Stimulated activated CD4-positive, alpha-beta T cell treated with anti-CD3 and anti-CD28 coated beads, Interleukin-1b, Interleukin-23, amount 100 ng/mL, for 48 hours (primary cell): ENCODE results near the gene PAX2.

Experiments used
- DNase-seq: peaks from one replicate; pipeline ENCODE4 v3.0.0-alpha.2; 2020

The PAX2 gene

DNA sequence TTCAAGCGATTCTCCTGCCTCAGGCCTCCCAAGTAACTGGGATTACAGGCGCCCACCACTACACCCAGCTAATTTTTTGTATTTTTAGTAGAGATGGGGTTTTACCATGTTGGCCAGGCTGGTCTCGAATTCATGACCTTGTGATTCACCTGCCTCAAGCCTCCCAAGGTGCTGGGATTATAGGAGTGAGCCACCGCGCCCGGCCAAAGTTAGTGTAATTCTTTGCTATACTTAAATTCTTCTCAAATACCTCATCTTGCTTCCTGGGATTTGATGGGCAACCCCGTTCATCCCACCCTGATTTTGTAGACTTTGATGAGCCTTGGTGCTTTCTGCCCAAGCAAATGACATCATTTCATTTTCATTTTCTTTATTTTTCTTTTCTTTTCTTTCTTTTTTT lies 54.5 kb downstream of the PAX2 start:
- DNase-seq: no peak

DNA sequence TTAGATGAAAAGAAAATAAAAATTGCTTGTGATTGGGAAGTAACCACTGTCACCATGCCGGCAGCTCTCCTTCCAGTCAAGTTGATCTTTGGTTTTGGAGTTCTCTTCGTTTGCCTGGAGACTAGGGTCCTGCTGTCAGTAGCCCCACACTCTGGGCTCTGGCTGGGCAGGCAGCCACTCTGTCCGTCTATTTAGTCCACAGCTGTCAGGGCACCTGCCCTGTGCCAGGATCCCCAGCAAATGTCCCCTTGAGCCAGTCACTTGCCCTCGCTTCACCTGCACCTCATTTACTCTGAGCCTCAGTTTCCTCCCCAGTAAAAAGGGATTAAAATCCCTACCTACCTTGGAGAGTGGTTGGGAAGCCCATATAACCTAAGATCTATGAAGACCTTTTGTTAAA lies 55.5 kb downstream of the PAX2 start:
- no peak for DNase-seq

DNA sequence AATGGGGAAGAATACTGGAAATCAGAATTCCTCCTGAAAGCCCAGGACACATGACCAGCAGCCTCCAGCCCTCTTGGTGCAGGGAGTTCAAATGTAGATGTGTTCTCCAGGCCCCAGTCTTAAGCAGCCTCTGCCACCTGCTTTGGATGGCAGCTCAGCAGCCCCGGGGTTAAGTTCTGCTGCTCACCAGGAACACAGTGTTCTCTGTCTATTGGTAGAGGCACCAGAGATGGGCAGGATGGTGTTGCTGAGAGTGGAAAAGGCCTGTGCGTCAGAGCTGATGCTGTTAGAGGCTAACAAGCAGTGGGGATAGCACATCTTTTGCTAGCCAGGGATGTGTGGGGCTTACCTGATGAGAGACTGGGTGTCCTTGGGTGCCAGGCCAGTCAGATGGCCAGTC lies 56.8 kb downstream of the PAX2 start:
- DNase-seq: no peak

DNA sequence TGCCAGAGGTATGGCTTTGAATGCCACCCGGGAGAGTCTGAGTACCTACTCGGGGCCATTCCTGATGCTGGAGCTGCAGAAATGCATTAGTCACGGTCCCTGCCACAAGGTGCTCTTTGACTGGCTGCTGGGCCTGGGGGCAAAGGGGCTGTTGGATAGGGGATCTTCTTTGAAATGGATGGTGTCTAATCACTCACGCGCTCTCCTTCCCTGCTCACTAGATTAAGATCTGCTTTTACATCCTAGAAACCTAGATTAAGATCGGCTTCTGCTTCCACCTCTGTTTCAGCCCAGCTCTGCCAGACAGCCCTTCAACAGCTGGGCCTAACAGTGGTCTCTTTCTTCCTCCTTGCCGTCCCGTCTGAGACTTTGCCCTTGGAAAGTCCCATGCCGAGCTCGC lies 57.2 kb downstream of the PAX2 start:
- no peak for DNase-seq

DNA sequence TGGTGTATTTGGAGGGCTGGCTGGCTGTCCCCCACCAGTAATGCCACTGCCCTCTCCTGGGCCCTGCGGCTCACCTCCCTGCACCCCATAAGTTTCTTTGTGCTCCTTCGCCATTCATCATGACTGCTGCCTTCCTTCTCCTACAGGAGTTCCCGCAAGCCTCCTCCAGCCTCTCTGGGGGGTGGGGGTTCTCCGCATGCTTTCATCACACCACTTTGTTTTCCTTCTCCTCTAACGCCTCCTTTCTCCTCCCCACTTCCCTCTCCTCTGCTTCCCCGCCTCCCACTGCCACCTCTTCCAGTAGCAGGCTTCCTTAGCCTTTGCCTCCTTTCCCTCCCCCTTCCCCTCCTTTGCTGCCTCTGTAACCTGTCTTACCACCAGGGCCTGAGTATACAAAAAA lies 58.1 kb downstream of the PAX2 start:
- no peak for DNase-seq

DNA sequence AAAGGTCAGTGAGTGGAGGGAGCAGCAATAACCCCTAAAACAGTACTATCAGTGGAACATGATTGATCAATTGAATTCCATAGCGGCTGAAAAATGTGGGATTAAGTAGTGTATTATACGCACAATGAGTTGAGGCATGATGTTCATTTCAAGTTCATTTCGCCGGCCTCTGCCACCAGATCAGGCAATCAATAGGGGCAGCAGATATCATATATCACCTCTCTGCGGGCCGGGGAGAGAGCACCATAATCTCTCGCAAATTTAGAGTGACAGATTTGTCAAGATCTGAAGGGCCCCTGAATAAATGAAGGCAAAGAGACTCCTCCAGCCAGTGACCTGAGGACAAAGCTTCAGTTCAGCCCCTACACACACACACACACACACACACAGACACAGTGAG lies 58.5 kb downstream of the PAX2 start:
- no peak for DNase-seq

DNA sequence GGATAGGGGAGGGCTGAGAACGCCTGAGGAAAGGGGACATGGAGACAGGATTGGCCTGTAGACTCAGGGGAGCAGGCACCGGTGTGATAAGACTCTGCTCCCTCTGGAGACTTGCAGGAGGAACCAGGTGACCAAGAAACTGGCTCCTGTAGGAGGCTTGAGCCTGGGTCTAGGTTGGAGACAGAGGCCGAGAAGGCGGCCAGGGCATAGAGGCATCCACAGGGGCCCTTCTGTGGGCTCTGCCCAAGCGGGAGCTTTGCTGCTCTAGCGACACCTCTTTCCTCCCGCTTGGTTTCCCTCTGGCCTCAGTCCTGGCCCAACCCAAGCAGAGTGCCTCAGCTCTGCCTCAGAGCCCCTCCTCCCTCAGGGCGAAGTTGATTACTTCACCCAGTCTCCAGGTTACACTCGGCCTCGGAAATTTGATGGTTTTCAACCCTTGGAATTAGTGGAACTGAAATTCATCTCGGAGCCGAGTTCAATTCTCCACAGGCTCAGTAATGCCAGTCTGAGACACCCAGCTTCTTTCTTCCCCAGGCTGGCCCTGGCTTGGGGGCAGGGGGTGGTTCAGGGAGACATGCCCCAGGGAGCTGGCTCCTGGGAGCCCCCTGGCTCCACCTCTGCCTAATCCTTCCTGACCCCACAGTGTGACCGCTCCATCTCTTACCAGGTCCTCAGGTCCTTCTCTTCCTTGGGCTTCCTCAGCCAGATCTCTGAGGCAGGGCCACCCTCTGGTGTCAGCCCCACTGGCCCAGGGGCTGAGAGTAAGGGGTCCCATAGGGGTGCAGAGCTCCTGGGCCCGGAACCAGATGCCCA lies 60.4 kb downstream of the PAX2 start:
- no peak for DNase-seq

DNA sequence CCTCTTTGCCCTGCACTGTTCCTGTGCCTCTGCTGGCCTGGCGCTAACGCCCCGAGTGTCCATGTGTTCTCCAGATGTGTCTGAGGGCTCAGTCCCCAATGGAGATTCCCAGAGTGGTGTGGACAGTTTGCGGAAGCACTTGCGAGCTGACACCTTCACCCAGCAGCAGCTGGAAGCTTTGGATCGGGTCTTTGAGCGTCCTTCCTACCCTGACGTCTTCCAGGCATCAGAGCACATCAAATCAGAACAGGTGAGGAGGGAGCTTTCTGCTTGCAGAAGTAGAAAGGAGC lies 60.9 kb downstream of the PAX2 start:
- DNase-seq: no peak

DNA sequence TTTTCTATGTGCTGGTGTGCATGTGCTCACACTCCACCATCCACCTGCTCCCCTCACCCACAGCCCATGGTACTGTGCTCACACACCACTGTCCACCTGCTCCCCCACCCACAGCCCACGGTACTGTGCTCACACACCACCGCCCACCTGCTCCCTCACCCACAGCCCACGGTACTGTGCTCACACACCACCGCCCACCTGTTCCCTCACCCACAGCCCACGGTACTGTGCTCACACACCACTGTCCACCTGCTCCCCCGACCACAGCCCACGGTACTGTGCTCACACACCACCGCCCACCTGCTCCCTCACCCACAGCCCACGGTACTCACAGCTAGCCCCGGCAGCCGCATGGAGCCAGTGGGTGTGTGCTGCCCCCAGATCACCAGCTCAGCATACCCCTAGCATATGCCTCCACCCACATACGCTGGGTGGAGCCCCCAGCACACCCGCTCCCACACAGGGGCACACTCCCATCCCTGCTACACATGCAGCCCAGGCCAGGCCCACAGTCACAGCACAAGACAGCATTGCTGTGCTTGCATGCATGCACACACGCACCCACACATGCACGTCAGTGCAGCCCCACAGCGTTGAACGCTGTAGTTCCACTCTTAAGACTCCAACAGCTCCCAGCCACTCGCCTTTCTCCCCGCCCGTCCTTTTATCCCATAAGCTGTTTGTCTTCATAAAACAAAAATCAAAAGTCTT lies 62.0 kb downstream of the PAX2 start:
- DNase-seq: no peak

DNA sequence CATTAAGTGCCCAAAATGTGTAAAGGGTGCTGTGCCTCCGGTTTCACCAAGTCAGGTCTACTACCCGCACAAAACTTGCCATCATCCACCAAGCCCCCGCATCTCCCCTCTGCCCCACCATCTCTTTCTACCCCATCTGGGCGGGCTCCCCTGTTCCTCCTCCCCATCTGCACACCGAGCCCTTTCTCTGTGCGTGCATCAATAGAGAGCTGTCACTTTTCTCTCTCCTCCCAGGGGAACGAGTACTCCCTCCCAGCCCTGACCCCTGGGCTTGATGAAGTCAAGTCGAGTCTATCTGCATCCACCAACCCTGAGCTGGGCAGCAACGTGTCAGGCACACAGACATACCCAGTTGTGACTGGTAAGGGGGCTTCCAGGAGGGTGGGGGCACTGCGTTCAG lies 63.5 kb downstream of the PAX2 start:
- DNase-seq: no peak

DNA sequence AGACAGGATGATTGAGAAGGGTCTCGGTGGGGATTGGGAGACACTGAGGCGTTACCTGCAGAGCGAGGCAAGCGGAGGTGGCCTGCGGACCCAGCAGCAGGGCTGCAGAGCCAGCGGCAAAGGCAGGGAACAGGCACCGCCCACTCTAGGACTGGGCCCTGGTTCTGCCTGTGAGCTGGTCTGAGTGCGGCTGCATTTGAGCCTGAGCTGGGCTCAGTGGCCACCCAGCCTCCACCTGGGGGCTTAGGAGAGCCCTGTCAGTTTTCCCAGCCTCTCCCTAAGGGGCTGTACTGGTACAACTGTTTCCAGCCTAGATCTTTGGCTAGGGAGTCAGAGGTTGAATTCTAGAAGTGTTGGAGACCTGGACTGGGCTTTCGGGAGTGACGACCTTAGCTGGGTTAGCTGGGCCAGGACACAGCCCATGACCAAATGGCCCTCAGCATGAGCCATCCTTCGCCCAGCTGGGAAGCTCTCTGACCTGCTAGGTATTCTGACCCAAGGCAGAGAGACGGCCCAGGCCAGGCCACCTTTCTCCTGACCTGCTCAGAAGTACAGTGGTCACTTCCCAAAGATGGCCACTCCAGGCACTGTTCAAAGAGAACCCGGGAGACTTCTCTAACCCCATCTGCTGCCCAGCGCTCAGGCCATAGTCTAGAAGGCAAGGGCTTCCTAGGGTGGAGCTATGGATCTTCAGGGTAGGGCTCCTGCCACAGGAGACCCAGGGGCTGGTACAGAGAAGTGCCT lies 64.9 kb downstream of the PAX2 start:
- no peak for DNase-seq

DNA sequence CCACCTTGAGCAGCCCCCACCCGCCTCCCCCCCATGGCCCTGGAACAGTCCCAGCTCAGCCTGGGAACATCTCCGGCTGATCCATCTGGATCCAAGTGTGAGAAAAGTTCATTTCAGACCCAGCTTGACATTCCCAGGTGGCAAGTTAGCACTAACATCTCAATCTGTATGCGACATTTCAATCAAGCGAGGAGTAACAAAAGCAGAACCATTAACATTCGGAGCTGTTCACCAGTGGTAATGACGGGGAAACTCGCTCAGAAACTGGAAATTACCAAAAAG lies 65.4 kb downstream of the PAX2 start:
- no peak for DNase-seq

DNA sequence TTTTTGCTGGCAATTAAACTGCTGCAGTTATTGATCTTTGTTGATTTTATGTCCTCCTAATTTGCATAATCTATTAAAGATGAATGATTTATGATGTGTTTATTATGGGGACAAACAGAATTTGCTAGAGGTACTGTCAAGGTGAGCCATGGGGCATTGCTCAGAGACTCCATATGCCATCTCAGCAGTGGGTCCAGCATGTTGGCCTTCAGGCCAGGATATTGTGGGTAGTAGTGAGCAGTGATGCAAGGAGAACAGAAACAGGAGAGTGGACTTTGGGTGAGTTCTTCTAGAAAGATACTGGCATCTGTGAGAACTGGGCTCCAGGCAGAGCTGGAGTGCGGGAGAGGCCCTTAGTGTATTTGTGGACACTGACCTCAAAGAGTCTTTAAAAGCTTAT lies 65.9 kb downstream of the PAX2 start:
- DNase-seq: no peak

DNA sequence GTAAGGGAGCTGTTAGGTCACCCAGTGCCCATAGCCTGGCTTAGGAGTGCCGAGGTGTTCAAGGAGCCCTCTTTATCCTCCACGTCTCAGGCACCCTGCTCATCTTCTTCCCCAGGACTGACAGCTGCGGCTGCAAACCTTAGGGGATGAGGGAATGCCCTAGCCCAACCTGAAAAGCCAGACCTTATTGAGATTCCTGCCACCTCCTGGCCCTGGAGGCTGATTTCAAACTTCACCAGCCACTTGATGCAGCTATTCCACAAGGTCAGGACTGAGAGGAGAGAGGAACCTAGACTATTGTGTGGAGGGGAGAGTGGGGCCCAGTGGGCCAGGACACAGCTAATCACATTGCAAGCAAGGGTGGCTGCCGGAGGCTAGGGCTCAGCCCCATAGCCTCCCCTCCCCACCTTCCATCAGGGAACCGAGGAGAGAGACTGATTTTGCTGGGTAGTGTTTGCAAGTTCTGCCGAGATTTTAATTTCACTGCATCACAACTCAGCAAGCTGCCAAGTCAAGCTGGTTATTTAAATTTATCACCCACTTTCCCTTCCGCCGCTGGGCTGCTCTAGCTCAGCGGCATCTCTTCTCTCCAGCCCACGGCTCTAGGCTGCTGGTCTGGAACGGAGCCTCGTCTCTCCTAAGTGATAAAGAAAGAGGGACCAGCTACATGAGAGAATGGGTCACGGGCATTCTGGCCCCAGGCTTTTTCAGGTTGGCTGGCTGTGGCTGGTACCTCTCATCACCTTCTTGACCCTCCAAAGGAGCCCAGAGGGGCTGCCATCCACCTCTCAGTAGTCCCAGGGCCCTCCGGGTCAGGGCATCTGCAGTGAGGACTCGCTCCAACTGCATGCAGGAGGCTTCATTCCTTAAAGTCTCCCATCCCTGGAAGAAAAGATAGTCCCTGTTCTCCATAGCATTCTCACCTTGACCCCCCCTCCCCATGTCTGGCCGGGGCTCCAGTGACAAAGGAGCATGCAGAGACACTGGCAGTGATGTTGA lies 66.7 kb downstream of the PAX2 start:
- no peak for DNase-seq

DNA sequence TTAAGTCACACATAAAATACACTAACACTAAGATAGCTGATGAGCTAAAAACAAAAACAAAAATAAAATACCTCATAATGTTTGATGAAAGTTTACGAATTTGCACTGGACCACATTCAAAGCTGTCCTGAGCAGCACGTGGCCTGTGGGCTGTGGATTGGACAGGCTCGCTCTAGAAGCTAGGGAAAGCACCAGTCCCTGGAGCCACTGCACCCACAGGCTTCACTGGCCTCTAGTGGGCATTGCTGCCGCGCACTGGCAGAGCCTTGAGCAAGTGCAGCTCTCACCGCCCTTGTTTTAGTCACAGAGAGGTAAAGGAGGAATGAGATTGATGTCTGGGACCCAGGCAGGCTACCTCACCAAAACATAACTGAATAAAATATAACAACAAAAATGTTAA lies 67.6 kb downstream of the PAX2 start:
- no peak for DNase-seq

DNA sequence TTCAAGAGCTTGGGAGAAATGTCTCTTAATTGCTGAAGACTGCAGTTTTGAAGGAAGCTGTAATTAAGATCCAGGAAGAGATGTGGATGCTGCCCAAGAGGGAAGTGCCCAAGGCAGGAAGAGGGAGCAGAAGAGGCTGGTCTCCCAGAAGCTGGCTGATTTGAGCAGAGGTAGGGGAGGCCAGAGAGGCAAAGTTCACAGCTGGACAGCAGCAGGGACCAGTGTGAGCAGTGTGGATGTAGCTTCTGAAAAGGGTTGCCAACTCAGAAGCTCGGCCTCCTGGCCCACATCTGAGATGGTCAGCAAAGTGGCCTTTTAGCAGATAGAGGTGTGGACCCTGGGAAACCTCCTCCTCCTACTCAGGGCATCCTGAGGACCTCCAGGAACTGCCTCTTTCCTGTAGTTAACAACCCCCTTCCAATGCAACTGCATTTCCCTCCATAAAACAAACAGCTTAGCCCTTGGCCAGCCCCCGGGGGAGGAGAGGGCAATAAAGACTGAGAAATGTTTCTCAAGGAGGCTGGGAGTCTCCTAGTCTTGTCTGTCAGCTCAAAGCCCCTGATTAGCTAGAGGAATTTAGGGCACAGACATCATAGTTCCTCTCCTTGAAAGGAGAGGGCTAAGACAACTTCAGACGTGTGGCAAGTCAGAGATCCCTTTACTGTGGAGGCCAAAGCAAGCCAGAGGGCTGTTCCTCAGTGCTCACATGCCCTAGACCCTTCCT lies 69.5 kb downstream of the PAX2 start:
- DNase-seq: no peak

DNA sequence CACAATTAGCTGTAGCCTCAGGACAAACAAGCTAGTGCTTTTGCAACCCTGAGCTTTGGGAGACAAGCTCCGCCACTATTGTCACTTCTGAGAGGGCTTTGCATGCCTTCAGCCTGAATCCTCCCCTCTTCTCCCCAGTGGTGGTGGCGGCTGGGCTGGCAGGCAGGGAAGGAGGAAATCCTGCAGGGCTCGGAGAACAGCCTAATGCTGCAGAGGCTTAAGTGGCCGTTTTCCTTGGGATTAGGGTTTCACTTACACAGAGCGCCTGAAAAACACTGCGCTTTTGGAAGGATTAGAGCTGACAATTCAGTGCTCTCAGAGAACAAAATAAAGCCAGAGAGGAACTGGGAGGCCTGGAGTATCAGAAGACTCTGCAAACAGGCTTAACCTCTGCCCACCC lies 71.3 kb downstream of the PAX2 start:
- no peak for DNase-seq

DNA sequence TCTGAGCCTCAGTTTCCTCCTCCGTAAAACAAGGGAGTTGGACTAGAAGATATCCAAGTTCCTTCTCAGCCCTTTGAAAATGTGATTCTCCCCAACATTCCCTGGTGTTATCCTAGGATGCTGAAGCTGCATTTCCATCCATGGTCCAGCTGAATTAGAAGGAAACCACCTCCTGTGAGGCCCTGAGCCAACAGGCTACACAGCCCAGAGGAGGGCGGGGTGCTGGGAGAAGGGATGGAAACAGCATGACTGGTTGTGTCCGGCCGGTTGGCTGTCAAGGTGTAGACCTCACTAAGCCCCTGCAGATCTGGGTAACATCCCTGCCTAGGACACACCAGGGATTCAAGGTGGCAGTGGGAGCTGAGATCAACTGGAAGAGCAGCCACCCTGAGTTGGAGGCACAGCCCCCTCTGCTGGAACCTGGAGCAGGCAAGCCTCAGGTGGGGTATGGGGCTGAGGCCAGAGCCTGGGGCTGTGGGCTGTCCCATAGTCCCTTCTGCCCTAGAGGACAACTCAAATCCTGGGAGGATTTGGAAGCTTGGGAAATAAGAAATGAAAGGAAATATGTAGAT lies 72.0 kb downstream of the PAX2 start:
- DNase-seq: no peak

DNA sequence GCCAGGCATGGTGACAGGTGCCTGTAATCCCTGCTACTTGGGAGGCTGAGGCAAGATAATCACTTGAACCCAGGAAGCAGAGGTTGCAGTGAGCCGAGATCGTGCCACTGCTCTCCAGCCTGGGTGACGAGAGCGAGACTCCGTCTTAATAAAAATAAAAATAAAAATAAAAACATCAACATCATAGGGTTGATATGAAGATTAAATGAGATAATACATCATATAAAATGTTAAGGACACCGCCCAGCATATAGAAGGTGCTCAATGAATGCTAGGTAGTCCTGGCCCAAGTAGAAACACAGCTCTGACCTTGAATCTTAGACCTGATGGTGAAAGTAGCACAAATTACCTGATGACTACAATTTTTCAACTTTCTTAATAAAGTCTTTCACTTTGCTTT lies 74.0 kb downstream of the PAX2 start:
- no peak for DNase-seq

DNA sequence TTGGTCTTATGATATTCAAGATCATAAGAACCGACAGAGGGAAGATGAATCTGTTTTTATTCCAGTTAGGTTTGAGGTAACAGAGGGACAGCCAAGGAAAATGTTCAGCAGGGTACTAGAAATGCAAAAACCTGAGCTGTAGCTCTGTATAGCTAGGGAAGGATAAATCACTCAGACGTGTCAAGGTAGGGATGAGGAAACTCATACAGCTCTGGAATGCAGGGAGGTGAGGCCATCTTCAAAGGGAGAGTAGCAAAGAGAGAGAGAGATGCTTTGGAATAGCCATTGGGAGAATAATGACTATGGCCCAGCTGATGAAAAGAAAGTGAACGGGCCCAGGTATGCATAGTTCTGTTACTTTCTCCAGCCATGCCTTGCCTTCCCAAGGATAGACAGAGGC lies 77.8 kb downstream of the PAX2 start:
- DNase-seq: no peak

DNA sequence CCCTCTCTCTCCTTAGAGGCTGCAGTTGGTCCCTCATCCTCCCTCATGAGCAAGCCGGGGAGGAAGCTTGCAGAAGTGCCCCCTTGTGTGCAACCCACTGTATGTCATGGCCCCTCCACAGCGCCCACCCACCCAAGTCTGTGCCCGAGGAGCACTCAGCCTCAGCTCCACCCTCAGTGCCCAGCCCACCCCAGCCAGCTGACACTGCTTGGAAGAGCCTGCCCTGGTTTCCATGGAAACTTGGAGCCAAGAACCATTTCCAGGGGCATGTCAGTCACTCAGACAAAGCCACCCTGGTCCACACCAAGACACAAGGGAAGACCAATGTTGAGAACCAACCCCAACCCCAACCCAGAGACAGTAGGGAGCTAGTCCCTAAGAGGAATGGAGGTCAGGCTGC lies 79.5 kb downstream of the PAX2 start:
- DNase-seq: no peak

DNA sequence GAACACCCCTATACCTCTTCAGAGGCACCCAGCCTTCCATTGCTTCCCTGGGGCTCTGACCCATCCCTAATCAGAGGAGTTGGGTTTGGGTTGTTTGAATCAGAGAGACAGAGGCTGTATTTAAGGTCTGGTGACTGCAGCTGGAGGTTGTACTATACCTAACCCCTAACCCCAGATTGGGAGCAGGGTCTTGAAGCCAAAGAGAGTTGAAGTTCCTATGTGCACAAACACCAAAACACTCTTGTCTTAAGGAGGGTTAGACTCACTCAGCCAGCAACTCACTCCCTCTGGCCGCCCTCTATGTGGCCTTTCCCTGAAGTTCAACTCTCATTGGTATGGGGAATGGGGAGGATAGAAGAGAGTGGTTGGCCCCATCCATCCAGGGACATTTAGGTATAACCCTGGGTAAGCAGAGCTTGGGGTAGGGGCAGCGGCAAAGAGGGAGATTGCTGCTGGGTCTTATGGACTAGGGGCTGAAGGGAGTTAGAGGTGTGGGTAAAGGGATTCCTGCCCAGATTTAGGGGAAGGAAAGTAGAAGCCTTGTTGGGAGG lies 80.0 kb downstream of the PAX2 start:
- no peak for DNase-seq
